Osteocyte (in vitro differentiated cells): ENCODE measurements around the gene MEGF11. TPM values are rescaled to one million over a fixed set of nuclear protein-coding genes. Genes with fewer than 3 reads are reported as not detected.

Source experiments
- DNase-seq: peaks from one replicate; pipeline ENCODE4 v3.0.0; 2021; ENCODE audit warnings: mixed read lengths; ENCODE audit not compliant: unreplicated experiment; ENCODE audit errors: extremely low spot score
- H3K27ac Mint-ChIP-seq: one replicate; pipeline ENCODE4 v1.8.0; 2021; ENCODE audit warnings: mild to moderate bottlenecking, mixed read lengths; ENCODE audit not compliant: unreplicated experiment
- H3K27me3 Mint-ChIP-seq: one replicate; pipeline ENCODE4 v1.8.0; 2021; ENCODE audit warnings: mixed read lengths; ENCODE audit not compliant: unreplicated experiment
- H3K36me3 Mint-ChIP-seq: one replicate; pipeline ENCODE4 v1.8.0; 2021; ENCODE audit warnings: mixed read lengths; ENCODE audit not compliant: unreplicated experiment
- H3K4me1 Mint-ChIP-seq: one replicate; pipeline ENCODE4 v1.8.0; 2021; ENCODE audit warnings: mixed read lengths; ENCODE audit not compliant: unreplicated experiment
- H3K4me3 Mint-ChIP-seq: one replicate; pipeline ENCODE4 v1.8.0; 2021; ENCODE audit warnings: mild to moderate bottlenecking, moderate library complexity, mixed read lengths; ENCODE audit not compliant: unreplicated experiment
- H3K9me3 Mint-ChIP-seq: one replicate; pipeline ENCODE4 v1.8.0; 2021; ENCODE audit warnings: mixed read lengths; ENCODE audit not compliant: unreplicated experiment
- total RNA-seq: library from RNA; stranded (reverse); gene quantifications from 2 replicates; pipeline ENCODE4 v1.2.1, GENCODE V29; 2021
- TF ChIP-seq, protein P1 (sequence below): fragments of 200-600 bp; sonication (generic); IDR thresholded peaks from 2 replicates; pipeline ENCODE4 v1.5.0; 2021; ENCODE audit warnings: antibody characterized with exemption, mild to moderate bottlenecking, moderate library complexity

Gene MEGF11
- total RNA-seq, 1 donor from 2014 or later: not detected

- peaks cover 5% of the 10 kb centered on the region for H3K4me1 Mint-ChIP-seq
- no peaks in the 10 kb centered on the region for H3K36me3 Mint-ChIP-seq
- no peak for DNase-seq
- no peak overlapping the region for H3K27ac Mint-ChIP-seq
- peaks cover 77% of the 10 kb centered on the region for H3K27me3 Mint-ChIP-seq
- no peak overlapping the region for H3K4me3 Mint-ChIP-seq
- TF ChIP-seq, protein P1, sequence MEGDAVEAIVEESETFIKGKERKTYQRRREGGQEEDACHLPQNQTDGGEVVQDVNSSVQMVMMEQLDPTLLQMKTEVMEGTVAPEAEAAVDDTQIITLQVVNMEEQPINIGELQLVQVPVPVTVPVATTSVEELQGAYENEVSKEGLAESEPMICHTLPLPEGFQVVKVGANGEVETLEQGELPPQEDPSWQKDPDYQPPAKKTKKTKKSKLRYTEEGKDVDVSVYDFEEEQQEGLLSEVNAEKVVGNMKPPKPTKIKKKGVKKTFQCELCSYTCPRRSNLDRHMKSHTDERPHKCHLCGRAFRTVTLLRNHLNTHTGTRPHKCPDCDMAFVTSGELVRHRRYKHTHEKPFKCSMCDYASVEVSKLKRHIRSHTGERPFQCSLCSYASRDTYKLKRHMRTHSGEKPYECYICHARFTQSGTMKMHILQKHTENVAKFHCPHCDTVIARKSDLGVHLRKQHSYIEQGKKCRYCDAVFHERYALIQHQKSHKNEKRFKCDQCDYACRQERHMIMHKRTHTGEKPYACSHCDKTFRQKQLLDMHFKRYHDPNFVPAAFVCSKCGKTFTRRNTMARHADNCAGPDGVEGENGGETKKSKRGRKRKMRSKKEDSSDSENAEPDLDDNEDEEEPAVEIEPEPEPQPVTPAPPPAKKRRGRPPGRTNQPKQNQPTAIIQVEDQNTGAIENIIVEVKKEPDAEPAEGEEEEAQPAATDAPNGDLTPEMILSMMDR: no peak
- H3K9me3 Mint-ChIP-seq: no peaks in the 10 kb centered on the region
Measured at GRCh38 chr15:66038387-66039116, 215.0 kb downstream of the MEGF11 start.

- H3K27ac Mint-ChIP-seq: no peak overlapping the region
- H3K27me3 Mint-ChIP-seq: peaks cover 77% of the 10 kb centered on the region
- no peak overlapping the region for H3K4me3 Mint-ChIP-seq
- no peaks in the 10 kb centered on the region for H3K9me3 Mint-ChIP-seq
- TF ChIP-seq, protein P1: no peak
- peaks cover 5% of the 10 kb centered on the region for H3K4me1 Mint-ChIP-seq
- DNase-seq: no peak
- no peaks in the 10 kb centered on the region for H3K36me3 Mint-ChIP-seq
Measured at GRCh38 chr15:66036859-66037258, 216.7 kb downstream of the MEGF11 start.

GRCh38 chr15:66035901-66036300 is 217.6 kb downstream of the MEGF11 start:
- TF ChIP-seq, protein P1: no peak
- H3K4me1 Mint-ChIP-seq: peaks cover 5% of the 10 kb centered on the region
- no peak overlapping the region for H3K27ac Mint-ChIP-seq
- no peaks in the 10 kb centered on the region for H3K36me3 Mint-ChIP-seq
- DNase-seq: no peak
- peaks cover 73% of the 10 kb centered on the region for H3K27me3 Mint-ChIP-seq
- H3K9me3 Mint-ChIP-seq: no peaks in the 10 kb centered on the region
- no peak overlapping the region for H3K4me3 Mint-ChIP-seq

DNA sequence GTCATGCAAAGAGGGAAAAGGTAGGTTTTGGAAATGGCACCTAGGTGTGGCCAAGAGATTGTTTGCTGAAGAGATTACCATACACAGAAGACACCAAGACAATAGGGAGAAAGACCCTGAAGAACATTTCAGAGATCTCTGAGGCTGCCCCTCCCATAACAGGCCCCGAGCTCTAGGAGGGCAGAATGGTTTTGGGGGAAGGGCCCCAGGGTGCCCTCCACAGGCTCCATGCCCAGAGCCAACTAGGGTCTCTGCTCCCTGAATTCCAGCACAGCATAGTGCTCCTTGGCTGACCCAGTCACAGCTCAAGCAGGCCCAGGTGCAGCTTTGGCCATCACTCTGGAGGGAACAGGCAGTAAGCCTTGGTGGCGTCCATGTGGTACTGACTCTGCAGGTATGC is 220.4 kb downstream of the MEGF11 start:
- Mint-ChIP-seq H3K4me3 (no peak overlapping the region), H3K27ac (no peak overlapping the region), H3K36me3 (no peaks in the 10 kb centered on the region), H3K4me1 (no peaks in the 10 kb centered on the region), H3K27me3 (peaks cover 66% of the 10 kb centered on the region), H3K9me3 (no peaks in the 10 kb centered on the region)
- DNase-seq: no peak
- TF ChIP-seq, protein P1: no peak

DNA sequence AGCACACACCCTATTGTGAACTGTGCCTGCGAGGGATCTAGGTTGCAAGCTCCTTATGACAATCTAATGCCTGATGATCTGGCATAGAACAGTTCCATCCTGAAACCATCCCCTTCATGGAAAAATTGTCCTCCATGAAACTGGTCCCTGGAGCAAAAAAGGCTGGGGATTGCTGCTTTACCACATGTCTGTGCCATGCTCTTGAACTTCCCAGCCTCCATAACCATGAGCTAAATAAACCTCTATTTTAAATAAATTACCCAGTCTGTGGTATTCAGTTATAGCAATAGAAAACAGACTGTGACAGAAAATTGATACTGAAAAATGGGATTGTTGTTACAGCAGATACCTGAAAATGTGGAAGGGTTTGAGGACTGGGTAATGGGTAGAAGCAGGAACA is 221.5 kb downstream of the MEGF11 start:
- peaks cover 66% of the 10 kb centered on the region for H3K27me3 Mint-ChIP-seq
- DNase-seq: no peak
- H3K9me3 Mint-ChIP-seq: no peaks in the 10 kb centered on the region
- TF ChIP-seq, protein P1: no peak
- no peaks in the 10 kb centered on the region for H3K4me1 Mint-ChIP-seq
- no peak overlapping the region for H3K27ac Mint-ChIP-seq
- no peak overlapping the region for H3K4me3 Mint-ChIP-seq
- H3K36me3 Mint-ChIP-seq: no peaks in the 10 kb centered on the region
